ENCODE data around the gene TRIM41. TPM values are rescaled to one million over a fixed set of nuclear protein-coding genes. Genes with fewer than 3 reads are reported as not detected.

The TRIM41 gene
- total and polyA plus RNA-seq, 2 of the 13 experiments (the other 11 are each of a cell fraction or from before 2014, with no cell fraction given): 10.2 to 16.7 TPM

- peak; percentile 51; the same call in 1 of the 2 replicates for TF ChIP-seq ZNF770 (CRISPR knock-in tag; IDR thresholded peaks at IDR 0.05)
- no peak for TF ChIP-seq SNAPC4 (CRISPR knock-in tag; IDR thresholded peaks at IDR 0.05)
- 0 out of 2 replicates have a peak, but pooled peaks have one; percentile 58 for TF ChIP-seq MED13 (CRISPR knock-in tag; IDR thresholded peaks at IDR 0.05)
- no peak for TF ChIP-seq NFAT5 (CRISPR knock-in tag; IDR thresholded peaks at IDR 0.05)
- no peak for TF ChIP-seq IRF2 (CRISPR knock-in tag; IDR thresholded peaks at IDR 0.05)
- no peak for TF ChIP-seq ZNF775 (CRISPR knock-in tag; IDR thresholded peaks at IDR 0.05; ENCODE audit: borderline replicate concordance)
- TF ChIP-seq NR1H2 (CRISPR knock-in tag; IDR thresholded peaks at IDR 0.05; ENCODE audit: borderline replicate concordance, low read depth): 0 out of 2 replicates have a peak, but pooled peaks have one; percentile 5
- TF ChIP-seq ZNF414 (CRISPR knock-in tag; IDR thresholded peaks at IDR 0.05): no peak
- 0 out of 2 replicates have a peak, but pooled peaks have one; percentile 26 for TF ChIP-seq NCOA1 (CRISPR knock-in tag; IDR thresholded peaks at IDR 0.05)
- no peak for TF ChIP-seq ZNF3 (CRISPR knock-in tag; IDR thresholded peaks at IDR 0.05)
- TF ChIP-seq ZNF513 (CRISPR knock-in tag; conservative IDR thresholded peaks at IDR 0.05): no peak
- TF ChIP-seq WIZ (CRISPR knock-in tag; IDR thresholded peaks at IDR 0.05): no peak
- TF ChIP-seq PLSCR1 (CRISPR knock-in tag; IDR thresholded peaks at IDR 0.05; ENCODE audit: borderline replicate concordance): no peak
Measured at GRCh38 chr5:181243018-181243563, 20.0 kb downstream of the TRIM41 start (continued).
